HG02623 (cell line): ENCODE measurements around the gene MACROD2.

Source experiments
- ATAC-seq: cut with Tn5 transposase; IDR thresholded peaks from one replicate; pipeline ENCODE4 v1.9.1; 2021; ENCODE audit warnings: moderate library complexity; ENCODE audit not compliant: unreplicated experiment

The MACROD2 gene

DNA sequence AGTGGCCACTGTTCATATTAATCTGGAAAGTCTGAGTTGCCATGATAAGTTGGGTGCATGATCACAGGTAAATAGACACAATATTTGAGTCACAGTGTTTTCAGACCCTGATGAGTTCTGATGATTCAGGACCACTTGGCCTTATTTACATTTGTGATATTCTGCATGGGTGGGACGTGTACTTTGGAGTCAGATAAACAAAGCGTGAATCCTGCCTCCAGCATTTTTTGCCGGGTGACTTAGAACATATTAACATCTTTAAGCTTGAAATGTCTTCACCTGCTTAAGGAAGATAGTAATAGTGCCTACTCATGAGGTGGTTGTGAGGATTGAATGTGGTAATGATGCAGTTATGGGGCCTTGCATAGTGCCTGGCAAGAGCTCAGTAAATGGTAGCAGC is 1582.8 kb downstream of the MACROD2 start:
- no peak for ATAC-seq

DNA sequence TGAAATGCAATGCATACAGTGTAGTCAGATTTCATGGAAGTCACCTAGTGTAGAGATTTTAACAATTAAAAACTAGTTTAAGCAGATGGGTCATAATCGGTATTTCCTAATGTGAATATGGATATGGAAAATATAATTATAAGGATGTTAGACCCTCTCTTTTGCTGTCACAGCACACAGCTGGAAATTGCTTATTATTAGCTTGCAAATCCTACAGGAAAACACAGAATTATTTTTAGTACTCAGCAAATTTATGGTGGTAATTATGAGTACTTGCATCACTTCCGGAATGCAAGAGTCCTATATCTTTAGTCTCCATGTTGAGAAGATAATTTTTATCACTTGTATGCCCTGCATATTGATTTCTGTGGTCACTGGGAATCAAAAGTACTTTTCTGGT is 1584.4 kb downstream of the MACROD2 start:
- ATAC-seq, result no peak

DNA sequence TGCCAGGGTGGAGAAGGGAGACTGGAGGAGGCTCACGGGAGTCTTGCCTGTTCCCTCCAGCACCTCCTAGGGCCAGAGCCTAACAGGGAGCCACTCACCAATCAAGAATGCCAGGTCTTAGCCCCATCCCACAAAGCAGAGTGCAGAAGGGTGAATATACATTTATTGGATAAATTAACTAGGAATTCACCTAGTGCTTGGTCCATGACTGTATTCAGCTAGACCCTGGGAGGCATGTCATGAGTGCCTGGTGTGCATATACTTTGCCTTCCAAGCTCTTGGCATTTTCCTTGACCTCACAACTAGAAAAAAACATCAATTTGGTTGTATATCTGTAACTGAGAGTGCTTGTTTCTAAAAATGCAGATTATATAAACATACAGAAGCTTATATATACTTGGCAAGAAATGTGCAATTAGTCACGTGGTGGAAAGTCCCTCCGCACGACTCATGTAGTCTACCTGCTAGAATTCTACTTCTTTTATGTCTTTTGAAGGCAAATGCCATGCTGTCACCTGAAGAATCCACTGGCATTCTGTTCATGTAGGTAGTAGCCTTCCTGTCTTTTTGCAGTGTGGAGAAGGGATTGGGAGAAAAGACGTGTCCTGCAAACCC is 1586.9 kb downstream of the MACROD2 start:
- no peak for ATAC-seq

- no peak for ATAC-seq
Observed at GRCh38 chr20:15584507-15584906, 1589.2 kb downstream of the MACROD2 start.

DNA sequence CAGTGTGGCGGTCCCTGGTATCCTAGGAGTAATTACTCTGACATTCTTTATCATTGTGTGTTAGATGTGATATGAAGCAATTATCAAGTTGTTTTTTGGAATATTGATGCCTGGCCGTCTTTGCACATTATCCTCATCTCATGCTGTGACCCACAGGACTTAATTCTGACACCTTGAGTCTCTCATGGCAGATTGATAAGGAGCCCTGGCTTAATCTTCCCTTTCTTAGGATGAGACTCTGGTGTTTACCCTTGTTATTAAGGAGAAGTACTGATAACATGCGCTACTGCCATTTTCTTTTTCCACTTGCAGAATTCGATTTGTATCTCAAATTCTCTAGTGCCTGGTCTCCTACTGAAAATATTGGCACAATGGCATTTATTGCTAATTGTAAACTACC is 1597.8 kb downstream of the MACROD2 start:
- no peak for ATAC-seq

DNA sequence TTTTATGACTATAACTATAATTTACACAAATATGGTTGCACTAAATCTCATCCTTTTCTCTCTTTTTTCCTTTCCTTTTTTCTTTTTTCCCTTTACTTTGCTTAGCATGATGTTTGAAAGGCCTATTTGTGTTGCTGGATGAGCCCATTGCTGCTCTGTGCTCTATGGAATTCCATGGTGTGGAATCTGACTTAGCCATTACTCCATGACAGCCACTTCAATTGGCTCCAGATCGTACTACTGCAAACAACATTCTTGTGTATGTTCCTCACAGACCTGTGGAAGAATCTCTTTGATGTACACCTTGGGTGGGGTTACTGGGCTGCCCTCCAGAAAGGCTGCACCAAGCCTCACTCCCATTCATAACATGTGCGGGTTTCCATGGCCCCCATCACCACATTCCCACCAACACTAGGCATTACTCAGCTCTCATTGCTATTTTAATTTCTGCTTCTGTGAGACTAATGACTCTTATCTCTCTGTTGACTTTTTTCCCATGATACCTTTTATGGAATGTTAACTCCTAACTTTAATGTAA is 1598.9 kb downstream of the MACROD2 start:
- ATAC-seq, result no peak

- no peak for ATAC-seq
Observed at GRCh38 chr20:15596220-15596890, 1601.0 kb downstream of the MACROD2 start.

DNA sequence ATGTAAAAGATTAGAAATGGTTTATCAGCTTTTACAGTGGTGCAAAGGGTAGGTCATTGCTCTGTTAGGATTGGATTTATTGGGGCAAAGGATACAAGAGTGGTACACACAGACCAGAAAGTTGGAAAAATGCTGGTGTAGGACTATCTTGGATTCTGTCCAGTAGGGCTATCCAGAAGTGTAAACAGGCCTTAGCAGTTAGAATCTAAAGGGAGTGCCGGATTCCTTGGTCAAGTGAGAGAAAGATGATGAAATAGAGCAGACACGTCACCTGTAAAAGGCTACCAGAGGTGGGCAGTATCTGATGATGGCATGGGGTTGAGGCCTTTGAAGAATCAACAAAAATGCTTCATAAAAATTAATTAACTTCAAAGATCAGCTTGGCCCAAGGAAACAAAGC is 1602.0 kb downstream of the MACROD2 start:
- ATAC-seq, result no peak

DNA sequence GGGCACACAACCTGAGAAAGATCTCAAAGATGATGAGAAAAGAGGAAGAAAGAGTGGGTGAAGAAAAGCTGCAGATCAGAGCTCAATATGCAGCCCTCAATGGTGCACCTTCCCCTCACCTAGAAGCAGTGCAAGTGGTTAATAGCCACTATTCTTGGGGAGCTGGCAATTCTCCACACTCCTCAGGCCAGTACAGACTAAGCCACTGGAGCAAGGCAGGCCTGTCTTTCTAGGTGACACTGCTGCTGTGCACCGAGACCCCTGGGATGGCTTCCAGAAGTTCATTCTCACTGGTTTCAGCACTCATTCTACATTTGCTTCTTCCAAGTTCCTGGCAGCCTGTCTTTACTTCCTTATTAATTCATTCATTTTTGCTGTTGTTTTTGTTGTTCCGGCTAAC is 1604.6 kb downstream of the MACROD2 start:
- no peak for ATAC-seq

DNA sequence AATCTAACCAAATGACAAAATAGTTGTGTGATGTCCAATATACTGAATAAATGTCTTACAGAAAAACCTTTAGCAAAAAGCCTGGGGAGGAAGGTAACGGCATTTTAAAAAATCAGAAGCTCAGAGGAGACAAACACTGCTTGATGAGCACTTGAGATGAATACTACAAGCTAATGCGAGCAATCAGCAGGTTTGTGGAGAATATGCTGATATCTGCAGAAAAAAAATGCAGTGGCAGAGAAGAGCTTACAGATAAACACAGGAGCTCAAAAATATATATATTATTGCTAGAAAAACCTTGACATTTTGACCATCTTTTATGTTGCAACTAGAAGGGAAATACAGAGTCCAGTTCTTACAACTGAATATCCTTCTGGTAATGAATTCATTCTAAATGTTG is 1605.2 kb downstream of the MACROD2 start:
- ATAC-seq, result no peak

DNA sequence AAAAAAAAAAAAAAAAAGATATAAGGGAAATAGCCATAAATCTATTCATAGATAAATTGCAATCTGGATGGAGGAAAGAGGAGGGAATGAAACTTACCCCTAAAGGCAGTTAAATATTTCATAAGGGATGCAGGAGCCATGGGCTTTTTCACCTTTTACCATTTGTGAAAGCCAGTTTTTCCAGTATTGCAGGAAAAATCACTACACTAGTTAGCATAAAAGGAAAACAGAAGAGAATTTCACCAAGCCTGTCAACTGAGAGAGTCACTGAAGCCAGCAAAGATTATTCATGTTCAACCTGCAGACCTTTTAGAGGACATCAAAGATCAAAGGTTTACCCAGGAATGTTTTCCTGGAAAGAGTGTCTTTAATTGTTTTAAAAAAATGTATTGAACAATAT is 1608.2 kb downstream of the MACROD2 start:
- ATAC-seq, result no peak

DNA sequence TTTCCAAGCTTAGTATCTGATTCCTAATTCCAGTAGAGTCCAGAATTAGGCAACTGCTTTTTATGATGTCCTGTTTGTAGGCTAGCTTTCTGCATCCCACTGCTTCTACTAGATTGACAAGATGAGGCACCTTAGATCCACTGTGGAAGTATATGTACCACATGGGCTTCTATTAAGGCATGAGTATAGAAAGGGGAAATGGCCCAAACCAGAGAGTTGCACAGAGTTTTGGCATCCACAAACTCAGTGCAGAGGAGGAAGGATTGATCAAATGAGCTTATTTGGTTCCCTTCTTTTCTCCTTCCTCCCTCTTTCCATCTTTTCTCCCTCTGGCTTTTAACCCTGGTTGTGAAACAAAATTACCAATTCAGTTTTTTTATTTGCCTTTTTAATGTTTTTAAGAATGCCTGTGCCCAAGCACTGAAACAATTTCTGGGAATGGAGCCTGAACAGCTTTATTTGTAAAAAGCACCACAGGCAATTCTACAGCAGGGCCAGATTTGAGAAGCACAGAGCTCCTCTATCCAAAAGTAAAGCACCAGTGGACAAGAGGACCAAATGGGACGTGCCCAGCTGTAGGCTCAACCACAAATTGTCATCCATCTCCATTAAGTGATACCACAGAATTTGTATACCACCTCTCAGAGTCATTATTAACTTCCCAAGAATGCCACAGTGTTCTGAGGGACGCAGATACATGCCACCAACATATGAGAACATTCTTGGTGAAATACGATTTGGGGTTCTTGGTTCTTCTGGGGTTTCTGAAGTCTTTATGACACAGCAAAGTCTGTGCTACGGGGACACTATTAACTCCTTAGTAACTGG is 1608.9 kb downstream of the MACROD2 start:
- ATAC-seq, result no peak

DNA sequence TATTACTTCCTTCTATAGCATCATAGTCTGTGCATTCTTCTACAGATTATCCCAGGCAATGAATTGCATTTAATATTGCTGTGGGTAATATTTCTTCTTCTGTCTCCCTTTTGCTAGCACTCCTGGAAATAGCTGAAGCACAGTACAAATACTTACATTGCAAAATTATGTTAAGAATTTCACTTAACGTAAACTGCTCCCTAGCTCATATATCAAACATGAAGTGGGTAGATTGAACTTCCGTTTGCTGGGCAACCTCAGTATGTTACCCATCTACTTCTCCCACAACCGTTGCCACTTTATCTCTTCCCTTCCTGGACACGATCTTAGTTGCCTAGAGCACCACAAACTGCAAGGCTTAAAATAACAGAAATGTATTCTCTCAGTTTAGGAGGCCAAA is 1614.6 kb downstream of the MACROD2 start:
- no peak for ATAC-seq

- no peak for ATAC-seq
Observed at GRCh38 chr20:15610787-15611186, 1615.5 kb downstream of the MACROD2 start.

DNA sequence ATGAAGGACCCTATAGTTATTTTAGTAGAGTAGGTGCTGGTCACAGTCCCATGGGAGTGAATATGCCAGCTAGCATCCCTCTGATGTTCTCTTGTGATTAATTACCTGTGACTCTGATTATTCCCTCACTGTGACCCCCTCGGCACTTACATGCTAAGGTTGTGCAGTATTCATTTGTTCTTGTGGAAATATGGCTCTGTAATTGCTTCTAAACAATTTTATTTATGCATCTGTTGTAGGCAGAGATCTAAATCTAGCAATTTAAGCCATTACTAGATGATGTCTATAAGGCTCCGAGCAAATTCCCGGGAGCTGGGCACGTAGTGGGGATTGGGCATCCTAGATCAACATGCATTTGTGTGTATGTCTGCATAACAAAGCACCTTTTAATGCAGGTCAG is 1616.2 kb downstream of the MACROD2 start:
- no peak for ATAC-seq

DNA sequence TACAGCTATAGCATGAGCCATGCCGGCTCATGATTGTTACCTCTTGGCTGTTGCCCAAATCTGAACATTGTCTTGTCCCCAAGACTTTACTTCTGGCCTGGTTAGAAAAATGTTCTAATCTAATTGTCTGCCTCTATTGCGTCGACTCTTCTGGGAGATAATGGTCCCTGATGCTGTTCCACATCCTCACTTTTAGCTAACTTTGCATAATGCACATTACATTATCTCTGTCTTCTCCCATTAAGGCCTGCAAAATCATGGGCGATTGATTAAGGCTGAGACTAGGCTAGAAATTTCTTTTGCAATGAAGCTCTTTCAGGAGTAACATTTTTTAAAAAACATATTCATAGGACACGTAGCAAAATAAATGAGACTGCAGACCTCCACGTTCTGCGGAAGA is 1616.9 kb downstream of the MACROD2 start:
- ATAC-seq, result no peak

GRCh38 chr20:15612769-15613168 is 1617.5 kb downstream of the MACROD2 start:
- no peak for ATAC-seq

DNA sequence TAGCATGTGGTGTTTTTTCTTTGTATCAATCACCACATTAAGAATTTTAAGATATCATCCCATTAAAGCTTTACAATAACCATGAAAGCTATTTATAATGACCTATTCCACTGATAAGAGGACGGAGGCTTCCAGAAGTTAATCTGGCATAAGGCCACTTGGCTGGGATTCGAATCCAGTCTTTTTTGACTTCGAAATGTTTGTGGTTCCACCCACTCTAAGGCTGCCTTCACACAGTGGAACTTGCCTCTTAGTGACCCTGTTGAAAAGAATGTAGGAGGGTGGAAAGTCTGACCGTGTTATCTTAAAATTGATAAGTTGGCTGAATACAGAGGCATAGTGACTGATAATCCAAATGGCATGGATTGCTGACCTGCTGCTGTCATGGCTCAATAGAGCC is 1618.2 kb downstream of the MACROD2 start:
- ATAC-seq, result no peak

GRCh38 chr20:15616626-15617025 is 1621.3 kb downstream of the MACROD2 start:
- ATAC-seq, result no peak

DNA sequence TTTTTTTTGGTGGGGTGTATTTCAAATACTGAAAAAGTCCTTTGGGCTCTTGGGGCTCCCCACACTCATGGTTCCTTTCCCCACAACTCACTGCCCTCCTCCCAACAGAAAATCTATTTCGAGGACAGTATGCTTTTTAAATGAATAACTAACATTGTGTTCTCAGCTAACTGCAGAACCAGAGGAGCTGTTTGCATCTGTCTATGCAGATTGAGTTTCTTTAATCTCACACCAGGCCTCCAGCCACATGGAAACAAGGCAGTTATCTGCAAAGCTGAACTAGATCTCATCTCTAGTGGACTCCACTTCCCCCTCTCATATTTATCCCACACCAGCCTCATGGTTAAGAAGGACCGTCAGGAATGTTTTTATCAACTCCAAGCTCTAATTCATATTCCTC is 1622.8 kb downstream of the MACROD2 start:
- ATAC-seq, result no peak

DNA sequence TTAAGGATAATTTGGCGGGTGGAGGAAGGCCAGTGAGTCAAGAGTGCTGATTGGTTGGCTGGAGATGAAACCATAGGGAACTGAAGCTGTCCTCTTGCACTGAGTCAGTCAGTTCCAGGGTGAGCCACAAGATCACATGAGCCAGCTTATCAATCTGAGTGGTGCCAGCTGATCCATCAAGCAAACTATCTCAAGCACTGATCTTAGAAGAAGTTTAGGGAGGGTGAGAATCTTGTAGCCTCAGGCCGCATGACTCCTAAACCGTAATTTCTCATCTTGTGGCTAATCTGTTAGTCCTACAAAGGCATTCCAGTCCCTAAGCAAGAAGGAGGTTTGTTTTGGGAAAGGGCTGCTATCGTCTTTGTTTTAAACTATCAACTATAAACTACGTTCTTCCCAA is 1623.6 kb downstream of the MACROD2 start:
- no peak for ATAC-seq

GRCh38 chr20:15619341-15619740 is 1624.0 kb downstream of the MACROD2 start:
- ATAC-seq, result no peak
